Endothelial cell (in vitro differentiated cells): Measurements from ENCODE around the gene SERINC5. TPM values are rescaled to one million over a fixed set of nuclear protein-coding genes. Genes with fewer than 3 reads are reported as not detected.
"Not testable (repeated sequence)": the region's sequence is repeated elsewhere in the genome, so short reads cannot be mapped to it uniquely, and the experiment has no call there.

Experiments used
- DNase-seq: peaks from one replicate; pipeline ENCODE4 v3.0.0; 2021; ENCODE audit warnings: low spot score
- H3K27ac Mint-ChIP-seq: one replicate; pipeline ENCODE4 v1.8.0; 2021; ENCODE audit warnings: mixed read lengths, inconsistent platforms; ENCODE audit not compliant: unreplicated experiment
- H3K27me3 Mint-ChIP-seq: one replicate; pipeline ENCODE4 v1.8.0; 2021; ENCODE audit warnings: mild to moderate bottlenecking, moderate library complexity, mixed read lengths, inconsistent platforms; ENCODE audit not compliant: unreplicated experiment
- H3K36me3 Mint-ChIP-seq: one replicate; pipeline ENCODE4 v1.8.0; 2021; ENCODE audit warnings: mild to moderate bottlenecking, low read depth, mixed read lengths, inconsistent platforms; ENCODE audit not compliant: unreplicated experiment
- H3K4me1 Mint-ChIP-seq: one replicate; pipeline ENCODE4 v1.8.0; 2021; ENCODE audit warnings: mild to moderate bottlenecking, mixed read lengths, inconsistent platforms; ENCODE audit not compliant: unreplicated experiment
- H3K4me3 Mint-ChIP-seq: one replicate; pipeline ENCODE4 v1.8.0; 2021; ENCODE audit warnings: mild to moderate bottlenecking, mixed read lengths, inconsistent platforms; ENCODE audit not compliant: unreplicated experiment
- H3K9me3 Mint-ChIP-seq: one replicate; pipeline ENCODE4 v1.8.0; 2021; ENCODE audit warnings: mixed read lengths, inconsistent platforms; ENCODE audit not compliant: unreplicated experiment
- CTCF ChIP-seq: fragments of 200-600 bp; sonication (generic); IDR thresholded peaks from one replicate; pipeline ENCODE4 v1.5.0; 2021; ENCODE audit warnings: antibody characterized with exemption; ENCODE audit not compliant: unreplicated experiment
- total RNA-seq: library from RNA; stranded (reverse); fragmentation: NEBNext Ultra II Directional; extraction: Animal tissue kit (Norgen Biotek cat#: 25700); gene quantifications from one replicate; pipeline ENCODE4 v1.2.1, GENCODE V29; 2021; ENCODE audit not compliant: unreplicated experiment

The SERINC5 gene
- total RNA-seq, 1 donor from 2014 or later = 122 TPM

GRCh38 chr5:80156156-80156555, 99.7 kb downstream of the SERINC5 start:
- Mint-ChIP-seq H3K4me3 (no peak overlapping the region), H3K36me3 (peaks cover 51% of the 10 kb centered on the region), H3K9me3 (no peaks in the 10 kb centered on the region), H3K27ac (no peak overlapping the region), H3K4me1 (peaks cover 17% of the 10 kb centered on the region), H3K27me3 (peaks cover 5% of the 10 kb centered on the region)
- no peak for DNase-seq
- no peak for TF ChIP-seq CTCF

GRCh38 chr5:80154749-80155148, 101.1 kb downstream of the SERINC5 start:
- no peak for DNase-seq
- Mint-ChIP-seq H3K36me3 (peaks cover 46% of the 10 kb centered on the region), H3K27ac (no peak overlapping the region), H3K27me3 (peaks cover 9% of the 10 kb centered on the region), H3K4me3 (peak overlapping the region; percentile 23), H3K9me3 (no peaks in the 10 kb centered on the region), H3K4me1 (peaks cover 29% of the 10 kb centered on the region)
- no peak for TF ChIP-seq CTCF

GRCh38 chr5:80154289-80154688, 101.6 kb downstream of the SERINC5 start:
- Mint-ChIP-seq H3K27me3 (peaks cover 10% of the 10 kb centered on the region), H3K36me3 (peaks cover 46% of the 10 kb centered on the region), H3K4me1 (peaks cover 32% of the 10 kb centered on the region)
- not testable (repeated sequence) for H3K4me3 Mint-ChIP-seq, DNase-seq, H3K9me3 Mint-ChIP-seq, H3K27ac Mint-ChIP-seq

- H3K36me3 Mint-ChIP-seq = peaks cover 44% of the 10 kb centered on the region
- H3K27ac Mint-ChIP-seq = no peak overlapping the region
- TF ChIP-seq CTCF = no peak
- H3K4me3 Mint-ChIP-seq = no peak overlapping the region
- DNase-seq = no peak
- H3K27me3 Mint-ChIP-seq = peaks cover 10% of the 10 kb centered on the region
- no peaks in the 10 kb centered on the region for H3K9me3 Mint-ChIP-seq
- peaks cover 34% of the 10 kb centered on the region for H3K4me1 Mint-ChIP-seq
Observed at GRCh38 chr5:80153586-80154126, 102.2 kb downstream of the SERINC5 start.

- Mint-ChIP-seq H3K27me3 (peaks cover 10% of the 10 kb centered on the region), H3K4me3 (no peak overlapping the region), H3K36me3 (peaks cover 37% of the 10 kb centered on the region), H3K27ac (no peak overlapping the region), H3K9me3 (no peaks in the 10 kb centered on the region), H3K4me1 (peaks cover 34% of the 10 kb centered on the region)
- no peak for TF ChIP-seq CTCF
- DNase-seq = no peak
Observed at GRCh38 chr5:80152778-80153177, 103.1 kb downstream of the SERINC5 start.
